Endothelial cell of umbilical vein (primary cell): Measurements from ENCODE around the gene PDK3.

ENCODE experiments used
- CTCF ChIP-seq, 2 donors: IDR thresholded peaks; 1 replicate in 1 of 2; 2 replicates in 1 of 2; pipeline ENCODE4 v1.5.1; 2011; ENCODE audit warnings: low read length in 2 of 2, mild to moderate bottlenecking in 2 of 2, moderate library complexity in 2 of 2, control low read depth in 1 of 2, inconsistent platforms in 1 of 2, low read depth in 1 of 2; ENCODE audit not compliant: insufficient read depth in 1 of 2; ENCODE audit errors: extremely low read depth in 1 of 2
- POLR2A ChIP-seq: IDR thresholded peaks from 2 replicates; pipeline ENCODE4 v1.6.1; 2012; ENCODE audit warnings: low read depth, mild to moderate bottlenecking, control low read depth, low read length

DNA sequence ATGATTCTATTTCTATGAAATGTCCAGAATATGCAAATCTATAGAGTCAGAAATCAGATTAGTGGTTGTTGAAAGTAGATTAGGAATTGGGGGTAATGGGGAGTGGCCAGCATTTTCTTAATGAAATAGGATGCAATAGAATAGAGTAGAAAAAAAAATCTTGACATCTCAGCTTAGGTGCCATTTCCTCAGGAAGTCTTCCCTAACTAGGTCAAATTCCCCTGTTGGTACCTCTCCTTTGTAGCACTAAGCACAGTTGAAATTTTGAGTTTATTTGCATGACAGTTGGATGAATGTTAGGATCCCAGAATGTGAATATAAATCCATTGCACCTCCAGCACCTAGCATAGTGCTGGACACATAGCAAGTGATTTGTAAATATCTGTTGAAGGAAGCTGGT is 30.0 kb upstream of the PDK3 start:
- no peak for TF ChIP-seq CTCF (IDR thresholded peaks at IDR 0.05; ENCODE audit: extremely low read depth in 1 of 2, insufficient read depth in 1 of 2, low read depth in 1 of 2, low read length in 2 of 2)
- no peak for TF ChIP-seq POLR2A
